Measurements from ENCODE around the gene VPS13D.

VPS13D gene

DNA sequence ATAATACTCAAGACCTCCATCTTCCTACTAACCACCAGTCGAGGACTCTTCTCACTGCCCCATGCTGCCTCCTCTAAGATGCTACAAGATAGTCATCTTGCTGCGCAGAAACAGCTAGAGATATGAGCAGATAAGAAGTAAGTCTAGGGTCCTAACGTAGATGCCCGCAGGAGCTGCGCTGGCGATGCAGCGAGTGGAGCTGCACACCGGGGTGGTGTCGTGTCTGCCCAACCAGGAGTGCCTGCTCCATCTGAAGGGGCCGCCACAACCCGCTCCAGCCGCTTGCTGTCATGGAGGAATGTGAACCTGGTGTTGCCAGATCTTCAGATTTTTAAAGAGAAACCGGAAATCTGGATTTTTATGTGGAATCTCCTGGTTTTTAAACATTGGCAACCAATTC, 175.1 kb downstream of the VPS13D start:
- DNase-seq (ENCODE audit: low read depth), result no peak

DNA sequence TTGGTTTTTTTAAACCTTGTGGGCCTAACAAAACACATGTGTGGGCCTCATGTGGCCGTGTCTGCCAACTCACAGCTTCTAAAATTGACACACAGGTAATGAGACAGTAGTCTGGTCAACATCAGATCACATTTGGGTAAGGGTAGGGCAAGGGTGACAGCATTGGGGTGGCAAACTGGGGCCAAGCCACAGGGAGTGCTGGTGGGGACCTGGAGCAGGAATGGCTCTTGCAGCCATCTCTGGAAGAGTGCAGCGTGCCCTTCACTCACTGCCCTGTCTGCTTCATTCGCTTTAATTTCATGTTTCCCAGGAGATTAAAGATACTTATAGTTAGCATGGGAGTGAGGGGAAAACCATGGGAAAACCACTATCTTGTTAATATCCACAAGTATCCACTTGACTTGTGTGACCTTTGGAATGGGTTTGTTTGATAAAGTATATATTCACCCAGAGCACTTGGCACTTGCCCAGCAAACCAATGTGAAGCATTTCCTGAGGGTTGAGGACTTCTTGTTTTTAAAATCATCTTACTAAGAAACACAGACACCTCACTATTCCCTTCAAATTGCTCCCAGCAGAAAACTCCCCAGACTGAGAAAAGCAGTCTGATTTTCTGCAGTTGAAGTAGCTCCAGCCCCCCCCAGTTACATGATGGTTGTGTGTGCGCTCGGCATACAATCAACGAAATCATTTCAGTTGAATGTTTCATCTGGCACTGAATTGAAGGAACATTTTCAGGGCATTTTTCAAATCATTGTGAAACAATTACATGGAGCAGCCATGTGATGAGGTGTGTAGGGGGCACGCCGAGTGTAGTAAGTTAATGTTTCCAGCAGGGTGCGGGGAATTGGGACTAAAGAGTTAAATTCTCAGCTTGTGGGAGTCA, 175.7 kb downstream of the VPS13D start:
- no peak for DNase-seq (ENCODE audit: low read depth)

DNA sequence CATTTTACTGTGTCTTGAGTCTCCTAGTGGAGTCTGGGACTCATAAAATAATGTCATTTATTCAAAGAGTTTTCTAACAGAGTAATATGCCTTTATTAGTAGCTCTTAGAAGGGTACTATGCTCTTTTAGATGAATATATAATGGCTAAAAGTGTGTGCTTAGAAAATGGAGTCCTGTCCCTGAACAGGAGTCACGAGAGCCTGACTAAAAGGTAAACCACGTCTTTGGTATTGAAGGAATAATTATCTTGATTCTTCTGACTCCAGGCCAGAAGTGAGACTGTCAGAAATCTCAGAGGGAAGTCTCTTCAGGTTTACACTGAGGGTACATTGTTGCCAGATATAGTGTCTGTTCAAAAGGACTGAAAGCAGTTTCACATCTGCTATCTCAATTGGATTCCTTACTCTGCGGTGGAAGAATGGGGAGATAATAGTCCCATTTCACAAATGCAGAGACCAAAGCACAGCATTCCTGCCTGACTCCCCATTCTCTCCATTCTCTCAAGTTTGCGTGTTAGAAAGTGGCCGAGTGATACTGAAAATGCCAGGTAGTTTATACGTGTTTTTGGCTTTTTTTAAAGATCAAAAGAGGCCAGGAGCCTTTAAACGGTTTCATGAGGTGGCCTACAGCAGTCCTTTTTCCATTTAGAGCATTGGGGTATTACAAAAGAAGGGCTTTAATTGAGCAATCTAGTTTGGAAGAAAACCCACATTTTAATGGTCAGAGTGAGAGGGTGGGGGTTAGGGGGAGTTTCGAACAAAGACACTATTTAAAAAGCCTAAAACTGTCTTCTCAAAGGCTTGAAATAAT, 176.6 kb downstream of the VPS13D start:
- DNase-seq (ENCODE audit: low read depth), result no peak

DNA sequence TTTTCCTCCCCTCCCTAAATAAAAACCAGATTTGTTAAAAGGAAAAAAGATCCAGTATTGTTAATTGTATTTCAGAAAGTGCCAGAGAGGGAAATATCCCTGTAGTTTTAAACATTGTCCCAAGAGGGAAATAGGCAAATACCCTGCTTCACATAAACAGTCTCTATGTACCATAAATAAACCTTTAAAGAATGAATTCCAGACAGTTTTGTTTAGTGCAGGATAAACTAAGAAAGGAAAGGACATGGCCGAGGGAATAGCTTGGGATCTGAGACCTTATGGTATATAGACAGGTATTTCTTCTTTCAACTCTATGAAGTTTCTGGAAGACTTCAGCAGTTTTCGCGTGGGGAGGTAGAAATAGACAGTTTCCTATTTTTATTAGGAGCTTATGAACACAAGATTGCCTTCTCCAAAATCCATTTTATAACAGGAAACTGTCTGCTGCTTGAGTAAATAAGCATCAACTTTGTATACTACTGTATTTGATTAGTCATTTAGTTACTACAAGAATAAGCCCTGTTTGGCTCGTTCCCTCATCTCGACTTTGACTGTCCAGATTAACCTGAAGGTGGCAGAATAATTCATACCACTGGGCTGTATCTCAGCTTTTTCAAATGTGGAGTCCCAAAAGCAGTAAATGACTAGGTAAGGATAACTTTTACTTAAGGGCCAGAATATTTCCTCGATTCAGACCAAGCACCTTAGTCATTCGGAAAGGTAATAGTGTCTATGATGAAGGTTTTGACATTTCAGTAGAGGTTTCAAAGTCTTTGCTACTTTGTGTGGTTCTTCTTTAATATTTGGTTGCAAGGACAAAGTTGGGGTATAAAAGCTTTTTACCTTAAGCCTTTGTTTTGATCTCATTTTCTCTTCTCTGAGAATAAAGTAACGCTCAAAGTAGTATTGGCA, 177.5 kb downstream of the VPS13D start:
- no peak for DNase-seq (ENCODE audit: low read depth)

DNA sequence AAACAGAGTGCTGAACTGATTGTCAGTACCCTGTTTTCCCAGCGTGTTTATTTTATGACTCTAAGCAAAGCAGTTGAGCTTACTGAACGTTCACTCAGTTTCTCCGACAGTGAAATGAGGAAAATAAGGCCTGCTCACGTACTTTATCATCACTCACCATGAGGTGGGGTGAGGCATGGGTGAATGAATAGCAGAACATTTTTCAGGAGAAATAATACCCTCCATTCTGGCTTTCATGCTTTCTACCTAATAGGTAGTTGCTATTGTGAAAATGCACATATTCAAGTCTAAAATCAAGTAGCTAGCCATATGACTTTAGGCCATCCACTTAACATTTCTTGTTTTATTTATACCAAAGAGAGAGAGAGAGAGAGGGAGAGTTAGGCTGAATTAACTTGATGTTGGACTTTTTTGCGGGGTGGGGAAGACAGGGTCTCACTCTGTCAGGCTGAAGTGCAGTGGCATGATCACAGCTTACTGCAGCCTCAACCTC, 178.2 kb downstream of the VPS13D start:
- no peak for DNase-seq (ENCODE audit: low read depth)

DNA sequence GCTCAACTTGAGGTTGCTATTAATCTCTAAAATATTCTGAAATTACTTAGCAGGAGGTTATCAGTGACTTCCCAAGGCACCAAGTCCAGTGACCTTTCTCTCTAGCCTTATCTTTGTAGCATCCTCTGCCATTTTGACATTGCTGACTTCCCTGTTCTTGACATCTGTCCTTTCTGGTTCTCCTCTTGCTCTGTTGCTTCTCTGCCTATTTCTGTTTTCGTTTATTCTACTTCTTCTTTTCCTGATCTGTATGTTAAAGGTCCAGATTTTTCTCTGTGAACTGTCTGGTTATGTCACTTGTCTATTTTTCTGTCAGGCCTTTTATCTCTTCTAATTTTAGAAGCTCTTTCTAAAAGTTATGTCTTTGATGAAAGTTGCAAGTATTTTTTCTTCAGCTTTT, 178.8 kb downstream of the VPS13D start:
- no peak for DNase-seq (ENCODE audit: low read depth)

DNA sequence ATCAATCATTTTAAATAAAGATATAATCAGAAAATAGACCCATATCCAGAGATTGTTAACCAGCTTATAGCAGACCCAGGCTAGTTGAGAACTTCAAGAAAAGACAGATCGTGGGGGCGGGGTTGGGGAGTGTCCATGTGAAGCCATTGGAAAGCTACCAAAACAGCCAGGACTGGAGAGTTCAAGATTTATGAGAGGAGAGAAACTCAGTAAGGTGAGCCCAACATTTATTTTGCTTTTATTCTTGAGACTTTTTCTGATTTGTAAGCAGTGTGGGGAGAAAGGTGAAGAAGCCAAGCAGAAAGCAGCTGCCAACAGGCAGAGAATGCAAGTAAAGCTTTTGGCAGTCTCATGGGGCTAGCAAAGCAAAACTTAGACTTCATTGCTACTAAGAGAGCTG, 179.9 kb downstream of the VPS13D start:
- no peak for DNase-seq (ENCODE audit: low read depth)

DNA sequence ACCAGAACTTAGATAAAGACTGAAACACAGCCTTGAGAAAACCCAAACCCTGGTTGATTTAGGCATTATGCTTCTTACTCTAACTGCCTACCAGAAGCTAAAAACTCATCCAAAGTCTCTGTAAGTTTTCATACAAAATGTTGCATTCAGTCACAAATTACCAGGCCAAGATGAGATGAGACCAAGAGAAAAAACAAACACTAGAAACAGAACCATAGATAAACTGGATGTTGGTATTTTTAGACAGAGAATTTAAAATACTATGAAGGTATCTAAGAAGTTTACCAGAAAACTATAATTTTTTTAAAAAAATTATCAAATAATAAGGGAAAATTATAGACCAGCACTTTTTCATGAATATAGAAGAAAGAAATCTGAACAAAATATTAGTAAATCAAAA, 180.5 kb downstream of the VPS13D start:
- no peak for DNase-seq (ENCODE audit: low read depth)

DNA sequence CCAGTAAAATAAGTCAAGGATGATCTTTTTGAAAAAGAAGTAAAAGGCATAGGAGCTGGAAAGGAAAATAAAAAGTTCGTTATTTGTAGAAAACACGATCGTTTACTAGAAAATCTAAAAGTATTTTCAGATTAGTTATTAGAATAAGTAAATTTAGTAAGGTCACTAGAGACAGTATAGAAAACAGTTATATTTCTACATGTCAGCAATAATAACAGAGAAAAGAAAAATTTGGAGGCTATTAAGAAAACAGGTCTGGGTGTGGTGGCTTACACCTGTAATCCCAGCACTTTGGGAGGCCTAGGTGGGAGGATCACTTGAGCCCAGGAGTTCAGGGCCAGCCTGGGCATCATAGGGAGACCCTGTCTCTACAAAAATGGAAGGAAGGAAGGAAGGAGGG, 181.3 kb downstream of the VPS13D start:
- no peak for DNase-seq (ENCODE audit: low read depth)

DNA sequence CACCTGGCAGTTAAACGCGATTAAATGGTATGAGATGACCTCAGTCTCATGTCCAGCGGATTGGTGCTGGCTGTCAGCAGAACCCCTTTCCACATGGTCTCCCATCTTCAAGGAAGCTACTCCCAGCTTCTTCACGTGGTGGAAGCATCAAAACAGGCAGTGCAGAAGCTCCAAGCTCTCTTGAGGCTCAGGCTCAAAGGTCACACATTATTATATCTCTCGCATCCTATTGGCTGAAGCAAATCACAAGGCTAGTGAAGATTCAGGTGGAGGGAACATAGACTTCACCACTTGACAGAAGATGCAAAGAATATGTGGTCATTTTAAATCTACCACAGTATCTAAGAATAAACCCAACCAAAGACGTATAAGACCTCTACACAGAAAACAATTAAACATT, 181.9 kb downstream of the VPS13D start:
- no peak for DNase-seq (ENCODE audit: low read depth)

DNA sequence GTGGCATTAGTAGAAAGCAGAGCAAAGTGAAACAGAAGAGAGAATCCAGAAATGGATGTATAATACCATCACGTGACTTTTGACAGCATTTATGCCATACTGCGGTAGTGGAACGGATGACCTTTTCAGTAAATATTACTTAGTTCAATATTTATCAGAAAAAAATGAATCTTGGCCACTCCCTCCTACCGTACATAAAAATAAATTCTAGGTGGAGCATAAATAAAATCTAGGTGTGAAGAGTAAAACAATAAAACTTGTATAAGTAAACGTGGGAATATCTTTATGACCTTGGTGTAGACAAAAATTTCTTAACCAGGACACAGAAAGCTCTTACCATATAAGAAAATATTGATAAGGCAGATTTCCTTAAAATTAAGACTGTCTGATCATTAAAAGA, 182.6 kb downstream of the VPS13D start:
- DNase-seq (ENCODE audit: low read depth), result no peak

DNA sequence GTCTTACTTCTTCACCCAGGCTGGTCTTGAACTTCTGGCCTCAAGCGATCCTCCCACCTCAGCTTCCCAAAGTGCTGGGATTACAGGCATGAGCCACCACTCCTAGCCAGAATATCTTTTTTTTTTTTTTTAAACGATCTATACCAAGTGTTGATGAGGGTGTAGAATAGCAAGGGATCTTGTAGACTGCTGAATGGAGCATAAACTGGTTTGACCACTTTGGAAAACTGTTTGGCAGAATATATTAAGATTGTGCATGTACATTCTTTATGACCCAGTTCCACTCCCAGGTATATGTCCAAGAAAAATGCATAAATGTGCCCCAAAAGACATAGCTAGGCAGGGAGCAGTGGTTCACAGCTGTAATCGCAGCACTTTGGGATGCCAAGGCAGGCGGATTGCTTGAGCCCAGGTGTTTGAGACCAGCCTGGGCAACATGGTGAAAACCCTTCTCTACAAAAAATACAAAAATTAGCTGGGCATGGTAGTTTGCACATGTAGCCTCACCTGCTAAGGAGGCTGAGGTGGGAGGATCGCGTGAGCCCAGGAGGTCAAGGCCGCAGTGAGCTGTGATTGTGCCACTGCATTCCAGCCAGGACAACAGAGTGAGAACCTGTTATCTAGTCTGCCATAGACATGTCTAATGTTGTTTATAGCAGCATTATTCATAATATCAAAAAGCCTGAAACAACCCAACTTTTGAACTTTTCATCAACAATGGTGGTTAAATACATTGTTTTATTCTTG, 184.0 kb downstream of the VPS13D start:
- no peak for DNase-seq (ENCODE audit: low read depth)

DNA sequence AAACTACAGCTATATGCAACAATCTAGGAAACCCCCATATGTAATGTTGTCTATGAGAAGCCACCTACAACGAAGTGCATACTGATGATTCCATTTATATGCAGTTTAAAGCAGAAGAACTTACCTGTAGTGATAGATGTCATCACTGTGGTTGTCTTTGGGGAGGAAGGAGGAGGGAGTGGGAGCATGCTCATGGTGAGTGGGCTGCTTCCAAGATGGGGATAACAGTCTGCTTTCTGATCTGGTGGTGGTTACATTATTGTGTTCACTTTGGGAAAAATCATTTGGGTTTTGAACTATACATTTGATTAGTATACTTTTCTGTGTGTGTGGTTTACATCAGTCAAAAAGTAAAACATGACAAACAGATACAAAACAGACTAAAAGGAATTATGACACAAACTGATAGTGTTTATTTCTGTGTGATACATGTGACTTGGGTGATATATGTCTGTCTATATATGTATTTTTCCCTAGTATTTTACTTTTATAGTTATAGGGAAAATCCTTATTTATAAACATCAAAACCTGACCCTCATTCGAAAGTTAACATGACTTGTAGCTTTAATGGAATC, 184.7 kb downstream of the VPS13D start:
- DNase-seq (ENCODE audit: low read depth), result no peak

DNA sequence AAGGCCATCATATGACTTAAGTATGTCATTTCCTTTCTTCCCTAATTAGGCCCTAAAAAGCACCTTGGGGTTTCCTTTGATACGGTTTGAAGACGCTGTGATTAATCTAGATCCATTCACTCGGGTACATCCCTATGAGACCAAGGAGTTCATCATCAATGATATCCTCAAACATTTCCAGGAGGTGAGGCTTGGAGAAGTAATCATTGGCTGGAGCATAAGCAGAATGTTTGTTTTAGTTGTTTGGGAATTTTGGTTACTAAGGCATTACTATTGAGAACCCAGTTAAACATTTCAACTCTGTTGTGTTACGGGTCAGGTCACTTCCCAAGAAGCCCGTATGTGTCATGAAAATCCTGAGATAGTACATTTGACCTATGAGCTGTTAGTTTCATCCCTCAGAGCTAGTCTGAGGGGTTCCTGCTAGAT, 185.2 kb downstream of the VPS13D start:
- DNase-seq (ENCODE audit: low read depth), result no peak

DNA sequence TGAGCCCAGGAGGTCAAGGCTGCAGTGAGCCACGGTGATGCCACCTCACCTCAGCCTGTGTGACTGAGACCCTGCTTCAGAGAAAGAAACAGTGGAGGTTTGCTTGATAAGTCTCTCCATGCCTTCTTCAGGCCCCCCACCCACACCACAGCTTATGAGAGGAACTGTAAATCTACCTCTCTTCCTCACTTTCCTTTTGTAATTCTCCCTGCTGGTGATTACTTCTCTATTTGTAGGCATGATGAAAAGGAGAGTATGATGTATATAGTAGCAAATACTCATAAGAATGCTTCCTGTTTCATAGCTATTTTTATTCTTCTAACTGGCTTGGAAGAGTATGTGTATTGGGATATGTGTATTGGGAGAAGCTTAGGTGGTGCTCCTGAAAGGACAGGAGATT, 186.3 kb downstream of the VPS13D start:
- no peak for DNase-seq (ENCODE audit: low read depth)

DNA sequence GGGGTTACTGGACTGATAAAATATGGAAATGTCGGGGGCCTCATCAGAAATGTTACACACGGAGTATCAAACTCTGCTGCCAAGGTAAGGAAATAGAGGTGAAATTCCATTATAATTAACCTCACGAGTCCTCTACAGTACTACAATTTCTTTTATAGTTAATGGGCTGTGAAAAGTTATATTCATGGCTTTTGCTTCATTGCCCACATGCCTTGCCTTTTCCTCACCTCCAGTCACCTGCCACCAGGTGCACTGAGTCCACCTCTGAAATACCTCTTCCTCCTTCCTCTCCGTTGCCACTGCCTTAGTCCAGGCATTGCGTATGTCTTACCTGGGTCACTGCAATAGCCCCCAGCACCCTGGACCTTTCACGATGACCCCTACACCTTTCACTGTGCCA, 186.9 kb downstream of the VPS13D start:
- DNase-seq (ENCODE audit: low read depth), result no peak

DNA sequence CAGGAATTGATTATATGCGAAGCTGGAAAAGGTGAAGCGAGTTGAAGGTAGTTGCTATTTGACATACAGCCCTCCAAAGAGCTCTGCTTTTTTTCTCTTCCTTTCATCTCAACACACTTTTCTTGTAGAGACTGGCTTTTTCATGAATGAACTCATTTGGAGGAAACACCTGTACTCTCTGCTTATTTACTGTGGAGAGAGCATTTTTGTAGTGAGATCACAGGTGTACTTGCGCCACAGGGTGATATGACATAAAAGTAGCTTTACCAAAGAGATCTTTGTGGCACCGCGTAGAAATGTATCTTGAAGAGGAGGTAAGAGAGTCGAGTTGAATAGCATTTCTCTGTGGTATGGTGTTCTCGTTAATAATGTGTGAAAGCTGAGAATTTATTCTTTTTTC, 187.6 kb downstream of the VPS13D start:
- DNase-seq (ENCODE audit: low read depth), result no peak

DNA sequence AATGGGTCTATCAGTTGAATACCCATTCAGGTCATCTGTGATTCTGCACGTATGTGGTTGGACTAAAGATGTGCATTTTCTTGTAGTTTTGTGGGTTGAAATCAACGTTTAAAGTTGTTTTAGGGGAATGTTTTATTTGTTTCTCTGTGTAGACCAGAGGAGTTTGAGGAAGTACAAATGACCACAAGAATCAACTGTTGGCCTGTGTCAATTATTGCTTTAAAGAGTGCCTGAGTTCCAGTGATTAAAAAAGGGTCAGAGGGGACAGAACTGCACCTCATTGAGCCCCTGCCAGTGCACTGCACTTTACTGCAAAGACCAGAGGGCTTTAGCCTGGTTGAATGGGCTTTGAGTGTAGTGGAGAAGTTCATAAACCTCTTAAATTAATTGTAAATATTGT, 190.3 kb downstream of the VPS13D start:
- no peak for DNase-seq (ENCODE audit: low read depth)

DNA sequence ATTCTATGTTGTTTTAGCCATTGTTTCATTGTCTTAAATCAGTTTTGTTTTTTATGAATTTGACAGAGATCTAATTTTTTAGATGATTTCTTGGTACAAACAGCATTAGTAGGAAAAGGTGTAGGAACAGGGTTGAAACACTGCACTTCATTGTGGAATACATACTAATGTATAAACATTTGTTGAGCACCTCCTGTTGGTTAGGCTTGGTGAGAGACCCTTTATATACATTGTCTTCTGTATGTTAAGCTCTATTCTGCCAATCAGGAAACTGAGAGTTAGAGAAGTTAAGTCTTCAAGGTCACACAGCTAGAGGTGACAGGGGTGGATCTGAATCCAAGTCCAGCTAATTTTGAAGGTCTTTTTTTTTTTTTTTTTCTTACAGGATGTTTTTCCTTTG, 192.7 kb downstream of the VPS13D start:
- no peak for DNase-seq (ENCODE audit: low read depth)

DNA sequence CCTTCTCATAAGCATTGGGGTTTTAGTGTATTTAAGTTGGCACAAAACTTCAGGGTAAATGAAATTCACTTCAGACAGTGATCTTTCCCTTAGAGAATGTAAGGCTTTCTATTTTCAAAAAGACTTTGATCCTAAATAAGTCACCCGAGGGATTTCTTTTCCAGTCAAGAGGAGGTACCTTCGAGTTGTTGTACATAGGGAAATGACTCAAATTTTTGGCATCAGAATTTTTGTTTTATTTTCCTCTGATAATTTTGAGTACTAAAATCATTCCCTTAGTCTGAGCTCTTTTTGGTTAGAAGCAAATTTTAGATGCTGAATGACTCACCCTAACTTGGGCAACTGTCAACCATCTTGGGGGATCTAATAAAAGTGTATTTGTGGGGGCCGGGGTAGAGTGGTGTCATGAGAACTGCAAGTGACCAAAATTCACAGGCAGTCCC, 194.3 kb downstream of the VPS13D start:
- DNase-seq (ENCODE audit: low read depth), result peak; percentile 65

DNA sequence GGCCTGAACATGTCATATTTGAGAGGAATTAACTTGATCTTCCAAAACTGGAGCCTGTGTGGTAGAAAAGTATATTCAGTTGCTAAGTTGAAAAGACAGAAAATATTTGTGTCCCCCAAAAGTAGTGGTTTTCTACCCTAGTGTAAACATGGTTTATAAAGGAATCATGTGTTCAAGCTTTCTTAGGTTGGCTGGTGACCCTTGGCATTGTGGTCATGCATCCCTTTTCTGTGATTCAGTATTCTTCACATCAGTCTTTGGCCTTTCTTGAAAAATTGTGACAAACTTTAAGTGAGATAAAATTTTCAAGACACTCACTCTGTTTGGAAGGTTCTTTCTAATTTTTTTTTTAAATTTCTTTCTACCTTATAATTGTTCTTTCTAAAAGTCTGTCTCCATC, 195.0 kb downstream of the VPS13D start:
- no peak for DNase-seq (ENCODE audit: low read depth)
